NK-92 (cell line): ENCODE measurements around the gene DDX4.
A peak's percentile ranks its signal among the peaks of the same experiment; 100 is the strongest.
"Not testable (repeated sequence)": the region's sequence is repeated elsewhere in the genome, so short reads cannot be mapped to it uniquely, and the experiment has no call there.

Source experiments
- DNase-seq: peaks from one replicate; lab custom pipeline; 2025; ENCODE audit not compliant: unreplicated experiment; lab: John Stamatoyannopoulos, UW

Gene DDX4

GRCh38 chr5:55737793-55738192 is at the start of gene DDX4:
TSS of gene DDX4 (plus strand) at chr5:55738061. CDS start at chr5:55738964, 903 bp downstream.
- no peak for DNase-seq

GRCh38 chr5:55691265-55692105 is 46.4 kb upstream of the DDX4 start:
- DNase-seq, result no peak

GRCh38 chr5:55692106-55692417 is 45.8 kb upstream of the DDX4 start:
- no peak for DNase-seq

- no peak for DNase-seq
Observed at GRCh38 chr5:55692509-55692908, 45.4 kb upstream of the DDX4 start.

- DNase-seq, result no peak
Observed at GRCh38 chr5:55694152-55694830, 43.6 kb upstream of the DDX4 start.

GRCh38 chr5:55696704-55697103 is 41.2 kb upstream of the DDX4 start:
- DNase-seq, result not testable (repeated sequence)

GRCh38 chr5:55699041-55699688 is 38.7 kb upstream of the DDX4 start:
- no peak for DNase-seq

- no peak for DNase-seq
Observed at GRCh38 chr5:55700745-55701144, 37.1 kb upstream of the DDX4 start.

- no peak for DNase-seq
Observed at GRCh38 chr5:55701462-55702103, 36.3 kb upstream of the DDX4 start.

GRCh38 chr5:55702598-55703345 is 35.1 kb upstream of the DDX4 start:
- no peak for DNase-seq

- no peak for DNase-seq
Observed at GRCh38 chr5:55706230-55706629, 31.6 kb upstream of the DDX4 start.

- no peak for DNase-seq
Observed at GRCh38 chr5:55708732-55709131, 29.1 kb upstream of the DDX4 start.

GRCh38 chr5:55711507-55712022 is 26.3 kb upstream of the DDX4 start:
- no peak for DNase-seq

GRCh38 chr5:55712023-55712859 is 25.6 kb upstream of the DDX4 start, which contains the start of gene SLC38A9:
TSS of gene SLC38A9 (minus strand) at chr5:55712324. CDS start at chr5:55697958, 14,366 bp downstream.
- peak; percentile 57 for DNase-seq

GRCh38 chr5:55713871-55714270 is 24.0 kb upstream of the DDX4 start:
- DNase-seq, result no peak

- DNase-seq, result no peak
Observed at GRCh38 chr5:55714339-55714738, 23.5 kb upstream of the DDX4 start.

GRCh38 chr5:55714749-55715148 is 23.1 kb upstream of the DDX4 start:
- no peak for DNase-seq

GRCh38 chr5:55715519-55716078 is 22.3 kb upstream of the DDX4 start:
- DNase-seq, result no peak

- not testable (repeated sequence) for DNase-seq
Observed at GRCh38 chr5:55719026-55719425, 18.8 kb upstream of the DDX4 start.
